Psoas muscle (tissue), 8 donors: Measurements from ENCODE around the gene ACSS2. TPM values are rescaled to one million over a fixed set of nuclear protein-coding genes. Genes with fewer than 3 reads are reported as not detected.
"Not testable (repeated sequence)": the region's sequence is repeated elsewhere in the genome, so short reads cannot be mapped to it uniquely, and the experiment has no call there.

Experiments
- ATAC-seq, 4 donors: fragments of 200-7000 bp; cut with Tn5 transposase; one replicate each; pipeline ENCODE4 v1.9.1; 2020; ENCODE audit warnings: moderate library complexity in 3 of 4, mild to moderate bottlenecking in 2 of 4
- DNase-seq, 2 donors: peaks; one replicate each; pipeline ENCODE4 v3.0.0-alpha.2; 2020
- H3K27ac ChIP-seq: fragments of 200-600 bp; one replicate; pipeline ENCODE4 v1.8.0; 2022
- H3K27me3 ChIP-seq, 3 donors: fragments of 200-600 bp in 1 of 3; one replicate each; pipeline versions ENCODE4 v1.6.1 to v1.8.0; 2013 to 2022; ENCODE audit warnings: low read length in 2 of 3, mild to moderate bottlenecking in 2 of 3, moderate library complexity in 1 of 3; ENCODE audit not compliant: insufficient read depth in 3 of 3
- H3K36me3 ChIP-seq, 2 donors: fragments of 200-600 bp in 1 of 2; one replicate each; pipeline versions ENCODE4 v1.6.1 to v1.8.0; 2013 to 2022; ENCODE audit warnings: low read depth in 1 of 2, mild to moderate bottlenecking in 1 of 2, moderate library complexity in 1 of 2; ENCODE audit not compliant: insufficient read depth in 1 of 2
- H3K4me1 ChIP-seq: fragments of 200-600 bp; one replicate; pipeline ENCODE4 v1.8.0; 2022
- H3K4me3 ChIP-seq: fragments of 200-600 bp; one replicate; pipeline ENCODE4 v1.8.0; 2022; ENCODE audit warnings: mild to moderate bottlenecking
- H3K9me3 ChIP-seq: fragments of 200-600 bp; one replicate; pipeline ENCODE4 v1.8.0; 2022
- WGBS, 3 donors: extraction: QIAGEN DNeasy Blood & Tissue Kit; methylation state at CpG; one replicate each; pipeline versions ENCODE4 v1.1.6 to v1.1.7; 2013; 5-methylcytosine and 5-hydroxymethylcytosine counted together
- intact Hi-C, 2 donors: fragments of 100-400 bp; cut with DNase I; formaldehyde crosslinking; loops; one replicate each; pipeline versions ENCODE4 v1.11.0 to v1.14.2; 2022
- polyA plus RNA-seq, 3 donors: library from polyadenylated mRNA; stranded (reverse); fragments of 200-250 nt; gene quantifications; one replicate each; pipeline ENCODE4 v1.2.3, GENCODE V29; 2013
- total RNA-seq, 4 donors: library from RNA; stranded (reverse); fragmentation: NEBNext Ultra II Directional in 2 of 4; extraction: Animal tissue kit (Norgen Biotek cat#: 25700) in 2 of 4; gene quantifications; one replicate each; pipeline versions ENCODE4 v1.2.1 to v1.2.4, GENCODE V29; 2021 to 2023
- TF ChIP-seq, protein P1 (sequence below): fragments of 200-600 bp; IDR thresholded peaks from one replicate; pipeline ENCODE4 v1.8.0; 2022; ENCODE audit warnings: antibody characterized with exemption
- donor health status: healthy with polysubstance abuse.
- donor health status: DM: no; HTN: no; CAD: no; lungs with moderate emphysema.
- donor health status: Bipolar disorder and iron deficiency.
- donor health status: healthy.
- donor health status: DM: yes; HTN: yes; CAD: no.
- donor health status: DM: no; HTN: no; CAD: no.
- donor health status: DM: no; HTN: no; CAD: no.
- donor health status: DM: yes; HTN: yes; CAD: no.

ACSS2 gene
- total and polyA plus RNA-seq, 7 donors: 15.9 to 161 (median 106) TPM

DNA sequence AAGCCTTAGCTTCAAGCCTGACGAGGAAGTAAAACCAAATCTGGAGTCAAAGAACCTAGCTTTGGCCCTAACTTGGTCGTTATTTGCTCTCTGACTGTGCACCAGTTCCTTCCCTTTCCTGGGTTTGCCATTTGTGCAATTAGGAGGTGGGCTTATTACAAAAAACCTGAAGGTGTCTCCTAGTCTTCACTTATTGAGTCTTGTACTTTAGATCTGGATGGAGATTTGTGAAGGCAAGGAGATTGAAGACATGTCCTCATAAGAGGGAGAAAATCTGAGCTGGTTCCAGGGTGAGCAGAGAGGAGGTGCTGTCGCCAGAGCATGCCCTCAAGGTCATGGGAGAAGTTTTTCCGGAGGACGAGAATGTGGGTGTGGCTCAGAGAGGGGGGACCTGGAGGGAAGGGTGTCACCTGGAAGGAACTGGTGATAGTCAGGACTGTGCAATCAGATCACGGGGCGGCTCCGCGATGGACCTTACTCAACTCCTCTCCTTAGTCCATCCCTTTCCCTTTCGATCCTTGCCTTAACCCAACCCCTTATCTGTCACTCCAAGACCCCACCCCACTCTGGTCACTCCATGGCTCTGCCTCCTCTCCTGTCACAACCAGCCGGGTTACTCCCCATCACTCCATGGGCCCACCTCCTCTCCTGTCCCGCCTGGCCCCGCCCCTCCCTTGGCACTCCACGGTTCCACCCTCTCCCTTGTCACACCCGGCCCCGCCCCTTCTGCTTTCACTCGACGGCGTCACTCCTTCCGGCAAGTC lies 588 bp upstream of the ACSS2 start:
- 10 to 12% (median 12%) methylated on average over 20 of the region's 20 CpGs for WGBS, 3 donors
- no peaks in the 10 kb centered on the region for H3K36me3 ChIP-seq
- DNase-seq: peak in 1 of 2 donors; percentile 99

DNA sequence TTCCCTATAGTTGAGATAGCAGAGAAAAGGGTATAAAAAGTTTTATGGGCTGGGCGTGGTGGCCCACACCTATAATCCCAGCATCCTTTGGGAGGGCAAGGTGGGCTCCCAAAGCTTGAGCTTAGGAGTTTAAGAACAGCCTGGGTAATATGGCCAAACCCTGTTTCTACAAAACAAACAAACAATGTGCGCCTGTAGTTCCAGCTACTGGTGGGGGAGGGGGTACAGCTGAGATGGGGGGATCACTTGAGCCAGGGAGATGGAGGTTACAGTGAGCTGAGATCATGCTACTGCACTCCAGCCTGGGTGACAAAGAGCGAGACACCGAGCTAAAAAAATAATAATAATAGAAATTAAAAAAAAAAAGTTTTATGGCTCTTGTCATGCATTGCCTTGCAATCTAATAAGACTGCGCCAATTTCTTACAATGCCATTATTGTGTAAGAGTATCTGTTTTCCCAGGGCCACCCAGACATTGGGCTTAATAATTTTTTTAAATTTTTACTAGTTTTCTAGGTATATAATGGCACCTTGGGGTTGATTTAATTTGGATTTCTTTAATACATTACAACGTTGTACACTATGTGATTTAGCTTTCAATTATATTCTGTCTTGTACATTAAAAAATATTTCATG lies 3.9 kb downstream of the ACSS2 start:
- peaks cover 35% of the 10 kb centered on the region for H3K4me1 ChIP-seq
- peak overlapping the region; percentile 24 for H3K4me3 ChIP-seq
- no peaks in the 10 kb centered on the region for H3K27me3 ChIP-seq
- DNase-seq: no peak
- WGBS, 3 donors: 72 to 80% (median 73%) methylated on average over 6 of the region's 6 CpGs
- peak overlapping the region; percentile 66 for H3K27ac ChIP-seq
- peaks cover 0 to 32% of the 10 kb centered on the region in 2 donors for H3K36me3 ChIP-seq
- H3K9me3 ChIP-seq: no peaks in the 10 kb centered on the region
- TF ChIP-seq, protein P1, sequence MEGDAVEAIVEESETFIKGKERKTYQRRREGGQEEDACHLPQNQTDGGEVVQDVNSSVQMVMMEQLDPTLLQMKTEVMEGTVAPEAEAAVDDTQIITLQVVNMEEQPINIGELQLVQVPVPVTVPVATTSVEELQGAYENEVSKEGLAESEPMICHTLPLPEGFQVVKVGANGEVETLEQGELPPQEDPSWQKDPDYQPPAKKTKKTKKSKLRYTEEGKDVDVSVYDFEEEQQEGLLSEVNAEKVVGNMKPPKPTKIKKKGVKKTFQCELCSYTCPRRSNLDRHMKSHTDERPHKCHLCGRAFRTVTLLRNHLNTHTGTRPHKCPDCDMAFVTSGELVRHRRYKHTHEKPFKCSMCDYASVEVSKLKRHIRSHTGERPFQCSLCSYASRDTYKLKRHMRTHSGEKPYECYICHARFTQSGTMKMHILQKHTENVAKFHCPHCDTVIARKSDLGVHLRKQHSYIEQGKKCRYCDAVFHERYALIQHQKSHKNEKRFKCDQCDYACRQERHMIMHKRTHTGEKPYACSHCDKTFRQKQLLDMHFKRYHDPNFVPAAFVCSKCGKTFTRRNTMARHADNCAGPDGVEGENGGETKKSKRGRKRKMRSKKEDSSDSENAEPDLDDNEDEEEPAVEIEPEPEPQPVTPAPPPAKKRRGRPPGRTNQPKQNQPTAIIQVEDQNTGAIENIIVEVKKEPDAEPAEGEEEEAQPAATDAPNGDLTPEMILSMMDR: no peak
- no peak for ATAC-seq
- intact Hi-C loops: no loop called here

More for the DNA sequence above, 588 bp upstream of the ACSS2 start:
- TF ChIP-seq, protein P1: peak; percentile 6
- Histone ChIP-seq H3K4me1 (peaks cover 35% of the 10 kb centered on the region), H3K9me3 (no peaks in the 10 kb centered on the region), H3K27me3 (no peaks in the 10 kb centered on the region), H3K4me3 (peak overlapping the region; percentile 97), H3K27ac (peak overlapping the region; percentile 96)
- intact Hi-C loops: loop anchor here in 1 of 2 donors (2.0 to 10.0 kb wide), 2 partner anchors 79 to 219 kb away; partner anchors contain the start of genes GSS, MYH7B and TRPC4AP
- ATAC-seq: no peak

DNA sequence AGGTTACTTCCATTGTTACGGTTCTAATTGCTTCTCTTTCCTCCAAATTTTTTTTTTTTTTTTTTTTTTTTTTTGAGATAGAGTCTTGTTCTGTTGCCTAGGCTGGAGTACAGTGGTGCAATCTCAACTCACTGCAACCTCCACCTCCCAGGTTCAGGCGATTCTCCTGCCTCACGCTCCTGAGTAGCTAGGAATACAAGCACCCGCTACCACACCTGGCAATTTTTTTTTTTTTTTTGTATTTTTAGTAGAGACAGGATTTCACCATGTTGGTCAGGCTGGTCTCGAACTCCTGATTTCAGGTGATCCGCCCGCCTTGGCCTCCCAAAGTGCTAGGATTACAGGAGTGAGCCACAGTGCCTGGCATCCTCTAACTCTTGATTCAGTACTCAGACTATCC lies 4.6 kb downstream of the ACSS2 start:
- Histone ChIP-seq H3K36me3 (peaks cover 0 to 39% of the 10 kb centered on the region in 2 donors), H3K27ac (peak overlapping the region; percentile 66), H3K4me1 (peaks cover 35% of the 10 kb centered on the region)
- H3K27me3 ChIP-seq, H3K4me3 ChIP-seq, intact Hi-C loops, H3K9me3 ChIP-seq, DNase-seq, ATAC-seq: not testable (repeated sequence)
- WGBS, 3 donors: 81 to 83% (median 83%) methylated on average over 7 of the region's 7 CpGs

DNA sequence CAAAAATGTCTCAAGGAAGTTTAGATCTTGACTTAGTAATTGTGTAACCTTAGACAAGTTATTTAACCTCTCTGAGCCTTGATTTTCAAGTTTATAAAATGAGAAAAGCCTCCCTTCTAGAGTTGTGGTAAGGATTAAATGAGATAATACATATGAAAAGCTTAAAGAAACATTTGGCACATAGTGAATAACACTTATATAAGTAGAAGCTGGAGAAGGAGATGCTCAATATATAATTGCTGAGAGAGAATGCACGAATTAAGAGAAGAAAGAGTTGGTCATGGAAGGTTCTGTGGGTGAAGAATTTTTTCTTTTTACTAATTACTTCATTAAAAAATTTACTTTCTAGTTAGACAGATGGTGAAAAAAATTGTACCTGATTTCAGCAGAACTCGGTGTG lies 5.3 kb downstream of the ACSS2 start:
- ATAC-seq (no peak), DNase-seq (no peak)
- WGBS, 3 donors: 45 to 68% (median 46%) methylated on average over 2 of the region's 2 CpGs
- H3K9me3 ChIP-seq: no peaks in the 10 kb centered on the region
- TF ChIP-seq, protein P1: no peak
- intact Hi-C loops: no loop called here
- H3K4me1 ChIP-seq: peaks cover 38% of the 10 kb centered on the region
- no peaks in the 10 kb centered on the region for H3K27me3 ChIP-seq
- peaks cover 0 to 46% of the 10 kb centered on the region in 2 donors for H3K36me3 ChIP-seq
- no peak overlapping the region for H3K4me3 ChIP-seq
- peak overlapping the region; percentile 66 for H3K27ac ChIP-seq

DNA sequence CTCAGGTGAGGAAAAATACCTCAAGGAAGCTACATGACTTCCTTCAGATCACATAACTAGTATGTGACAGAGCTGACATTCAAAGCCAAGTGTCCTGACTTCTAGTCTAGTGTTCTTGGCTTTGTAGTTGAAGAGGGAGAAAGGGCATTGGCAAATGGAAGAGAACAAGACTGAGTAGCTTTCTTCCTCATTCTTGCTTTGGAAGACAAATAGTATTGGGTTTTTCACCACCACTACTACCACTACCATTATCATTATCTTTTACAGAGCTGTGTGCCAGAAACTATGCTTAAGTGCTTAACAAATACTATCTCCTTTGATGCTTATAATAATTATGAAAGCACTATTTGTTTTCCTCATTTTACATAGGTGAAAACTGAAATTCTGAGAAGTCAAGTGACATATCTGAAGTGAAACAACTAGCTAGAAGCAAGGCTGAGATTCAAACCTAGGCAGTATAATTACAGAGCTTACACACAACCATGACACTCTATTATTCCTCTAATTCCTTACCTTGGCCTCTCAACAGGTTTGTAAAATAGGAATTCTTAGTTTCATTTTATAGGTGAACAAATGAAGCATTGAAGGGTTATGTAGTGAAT lies 6.8 kb downstream of the ACSS2 start:
- H3K27me3 ChIP-seq: no peaks in the 10 kb centered on the region
- H3K36me3 ChIP-seq: peaks cover 0 to 54% of the 10 kb centered on the region in 2 donors
- H3K27ac ChIP-seq: peak overlapping the region; percentile 37
- no peak for ATAC-seq
- peaks cover 42% of the 10 kb centered on the region for H3K4me1 ChIP-seq
- TF ChIP-seq, protein P1: no peak
- intact Hi-C loops: no loop called here
- H3K9me3 ChIP-seq: no peaks in the 10 kb centered on the region
- H3K4me3 ChIP-seq: no peak overlapping the region
- no peak for DNase-seq
